Esophagus squamous epithelium (tissue), 4 donors: ENCODE measurements around the gene CNP.

ENCODE experiments used
- POLR2A ChIP-seq, 4 donors: fragments of 450-650 bp; IDR thresholded peaks; one replicate each; pipeline ENCODE4 v1.6.1; 2017; ENCODE audit warnings: antibody characterized with exemption in 4 of 4, mild to moderate bottlenecking in 4 of 4, moderate library complexity in 3 of 4
- TF ChIP-seq, protein P1 (sequence below), 6 experiments: fragments of 450-650 bp in 4 of 6; fragments of 200-600 bp in 2 of 6; sonication (generic) in 2 of 6; IDR thresholded peaks; one replicate each; pipeline ENCODE4 v1.5.1; 2016 to 2019; ENCODE audit warnings: antibody characterized with exemption in 6 of 6, mild to moderate bottlenecking in 4 of 6, moderate library complexity in 4 of 6

DNA sequence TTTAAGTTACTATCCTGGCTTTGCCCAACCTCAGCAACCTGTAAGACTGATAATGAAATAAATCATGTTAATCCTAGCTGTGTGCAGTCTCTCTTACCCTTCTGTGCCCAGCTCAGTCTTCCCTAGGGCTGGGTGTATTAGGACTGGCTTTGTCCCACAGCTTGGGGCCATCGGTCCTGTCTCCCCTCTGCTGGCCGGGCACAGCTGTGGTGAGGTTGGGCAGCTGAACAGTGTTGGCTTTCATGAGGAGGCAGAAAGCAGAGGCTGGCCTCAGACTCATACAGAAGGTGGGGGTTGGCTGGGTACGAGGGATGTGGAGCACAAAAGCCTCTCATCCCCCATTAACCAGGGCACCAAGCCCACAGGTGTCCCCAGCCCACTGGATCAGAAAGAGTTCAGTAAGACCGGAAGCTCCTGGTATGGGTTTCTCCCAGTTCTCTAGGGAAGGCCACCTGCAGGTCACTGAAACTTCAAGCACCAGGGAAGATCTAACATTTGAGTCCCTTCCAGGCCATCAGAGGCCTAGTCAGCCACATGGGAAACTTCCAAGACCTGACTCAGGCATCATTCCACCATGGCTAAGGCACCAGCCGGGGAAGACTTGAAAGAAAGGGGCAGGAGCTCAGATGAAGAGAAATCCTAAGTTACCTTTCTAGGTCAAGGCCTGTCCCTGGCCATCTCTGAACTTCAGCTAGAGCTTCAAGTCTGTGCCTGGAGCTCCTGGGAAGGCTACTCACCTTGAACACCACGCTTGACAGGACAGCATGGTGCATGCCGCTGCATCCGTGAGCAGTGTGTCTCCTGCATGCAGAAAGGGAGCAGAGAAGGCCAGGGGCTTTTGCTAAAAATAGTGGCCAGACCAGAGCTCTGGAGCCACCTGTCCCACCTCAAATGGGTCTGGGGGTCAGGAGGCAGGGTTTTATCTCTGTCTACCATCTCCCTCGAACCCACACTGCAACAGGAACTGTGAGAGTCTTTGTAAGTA is 8.8 kb downstream of the CNP start:
- TF ChIP-seq, protein P1, sequence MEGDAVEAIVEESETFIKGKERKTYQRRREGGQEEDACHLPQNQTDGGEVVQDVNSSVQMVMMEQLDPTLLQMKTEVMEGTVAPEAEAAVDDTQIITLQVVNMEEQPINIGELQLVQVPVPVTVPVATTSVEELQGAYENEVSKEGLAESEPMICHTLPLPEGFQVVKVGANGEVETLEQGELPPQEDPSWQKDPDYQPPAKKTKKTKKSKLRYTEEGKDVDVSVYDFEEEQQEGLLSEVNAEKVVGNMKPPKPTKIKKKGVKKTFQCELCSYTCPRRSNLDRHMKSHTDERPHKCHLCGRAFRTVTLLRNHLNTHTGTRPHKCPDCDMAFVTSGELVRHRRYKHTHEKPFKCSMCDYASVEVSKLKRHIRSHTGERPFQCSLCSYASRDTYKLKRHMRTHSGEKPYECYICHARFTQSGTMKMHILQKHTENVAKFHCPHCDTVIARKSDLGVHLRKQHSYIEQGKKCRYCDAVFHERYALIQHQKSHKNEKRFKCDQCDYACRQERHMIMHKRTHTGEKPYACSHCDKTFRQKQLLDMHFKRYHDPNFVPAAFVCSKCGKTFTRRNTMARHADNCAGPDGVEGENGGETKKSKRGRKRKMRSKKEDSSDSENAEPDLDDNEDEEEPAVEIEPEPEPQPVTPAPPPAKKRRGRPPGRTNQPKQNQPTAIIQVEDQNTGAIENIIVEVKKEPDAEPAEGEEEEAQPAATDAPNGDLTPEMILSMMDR (IDR thresholded peaks at IDR 0.05): no peak
- no peak for TF ChIP-seq POLR2A (IDR thresholded peaks at IDR 0.05)
